Measurements from ENCODE around the gene AP1B1. TPM values are rescaled to one million over a fixed set of nuclear protein-coding genes. Genes with fewer than 3 reads are reported as not detected.

The AP1B1 gene
- total and polyA plus RNA-seq, 2 donors (not counting 1 experiment from before 2014, with no cell fraction given): 139 to 174 TPM

GRCh38 chr22:29335656-29336055 lies 52.7 kb downstream of the AP1B1 start:
- peaks cover 10% of the 10 kb centered on the region for H3K79me2 ChIP-seq (ENCODE audit: control insufficient read depth, insufficient read depth, low read length)
- H3K9me3 Mint-ChIP-seq (ENCODE audit: insufficient read depth): no peaks in the 10 kb centered on the region
- POLR2A ChIA-PET: no interaction called here
- ATAC-seq (ENCODE audit: low read depth): no peak
- H3K36me3 ChIP-seq (replicated peaks in 1 of 2; ENCODE audit: control extremely low read depth in 1 of 2, control insufficient read depth in 1 of 2, extremely low read depth in 1 of 2, insufficient read depth in 2 of 2, low read length in 1 of 2): peaks cover 2 to 93% of the 10 kb centered on the region in 2 experiments
- H4K20me1 ChIP-seq (ENCODE audit: control insufficient read depth, insufficient read depth, low read length, poor library complexity, severe bottlenecking): peaks cover 77% of the 10 kb centered on the region
- intact Hi-C loops (cut with micrococcal nuclease): no loop called here
- TF ChIP-seq CTCF (IDR thresholded peaks at IDR 0.05) (no peak), EZH2 (IDR thresholded peaks at IDR 0.05; ENCODE audit: borderline replicate concordance, insufficient read depth, low read depth, low read length, poor library complexity, severe bottlenecking) (no peak)
- no peak overlapping the region for H2AFZ ChIP-seq (ENCODE audit: insufficient read depth, low read depth, low read length, poor library complexity, severe bottlenecking)
- DNase-seq: no peak
- no peaks in the 10 kb centered on the region for H3K4me1 Mint-ChIP-seq
- H3K4me1 ChIP-seq (ENCODE audit: control insufficient read depth in 2 of 2, insufficient read depth in 2 of 2, low read length in 2 of 2): no peaks in the 10 kb centered on the region
- WGBS (ENCODE audit: insufficient coverage): 97% methylated on average over 11 of the region's 11 CpGs
- peak overlapping the region; percentile 17 for H3K27ac Mint-ChIP-seq
- no peaks in the 10 kb centered on the region for H3K27me3 Mint-ChIP-seq
- H3K9ac ChIP-seq (ENCODE audit: low read length): no peak overlapping the region
- CTCF ChIA-PET: no interaction called here
- H3K4me2 ChIP-seq (replicated peaks; ENCODE audit: low read depth, low read length, poor library complexity, severe bottlenecking): no peak overlapping the region
- no peaks in the 10 kb centered on the region for H3K27me3 ChIP-seq (replicated peaks in 1 of 4; ENCODE audit: control extremely low read depth in 1 of 4, control insufficient read depth in 3 of 4, insufficient read depth in 4 of 4, low read length in 3 of 4)
- no peak overlapping the region for H3K4me3 ChIP-seq (ENCODE audit: control extremely low read depth in 1 of 5, extremely low read depth in 1 of 5, insufficient read depth in 1 of 5, low read depth in 2 of 5, low read length in 4 of 5)
- H3K27ac ChIP-seq (ENCODE audit: low read length in 2 of 2): no peak overlapping the region
- H3K4me3 Mint-ChIP-seq: no peak overlapping the region
- no peaks in the 10 kb centered on the region for H3K9me3 ChIP-seq (ENCODE audit: control extremely low read depth in 1 of 3, control insufficient read depth in 2 of 3, insufficient read depth in 1 of 3, low read length in 2 of 3)

GRCh38 chr22:29334696-29335344 lies 53.5 kb downstream of the AP1B1 start:
- no peaks in the 10 kb centered on the region for H3K27me3 Mint-ChIP-seq
- 94% methylated on average over 10 of the region's 12 CpGs for WGBS (ENCODE audit: insufficient coverage)
- no peak overlapping the region for H3K4me2 ChIP-seq (replicated peaks; ENCODE audit: low read depth, low read length, poor library complexity, severe bottlenecking)
- H4K20me1 ChIP-seq (ENCODE audit: control insufficient read depth, insufficient read depth, low read length, poor library complexity, severe bottlenecking): peaks cover 74% of the 10 kb centered on the region
- no peaks in the 10 kb centered on the region for H3K9me3 Mint-ChIP-seq (ENCODE audit: insufficient read depth)
- no peaks in the 10 kb centered on the region for H3K4me1 ChIP-seq (ENCODE audit: control insufficient read depth in 2 of 2, insufficient read depth in 2 of 2, low read length in 2 of 2)
- H3K4me3 ChIP-seq (ENCODE audit: control extremely low read depth in 1 of 5, extremely low read depth in 1 of 5, insufficient read depth in 1 of 5, low read depth in 2 of 5, low read length in 4 of 5): no peak overlapping the region
- TF ChIP-seq EZH2 (IDR thresholded peaks at IDR 0.05; ENCODE audit: borderline replicate concordance, insufficient read depth, low read depth, low read length, poor library complexity, severe bottlenecking) (no peak), CTCF (IDR thresholded peaks at IDR 0.05) (no peak)
- no peak overlapping the region for H3K27ac Mint-ChIP-seq
- ChIA-PET CTCF (interaction anchor here (0.9 kb wide), 1 partner anchor 12 kb away, joined by 3 read pairs; no protein-coding TSS in a partner anchor), POLR2A (no interaction called here)
- no peaks in the 10 kb centered on the region for H3K27me3 ChIP-seq (replicated peaks in 1 of 4; ENCODE audit: control extremely low read depth in 1 of 4, control insufficient read depth in 3 of 4, insufficient read depth in 4 of 4, low read length in 3 of 4)
- H3K36me3 ChIP-seq (replicated peaks in 1 of 2; ENCODE audit: control extremely low read depth in 1 of 2, control insufficient read depth in 1 of 2, extremely low read depth in 1 of 2, insufficient read depth in 2 of 2, low read length in 1 of 2): peaks cover 2 to 92% of the 10 kb centered on the region in 2 experiments
- H3K4me1 Mint-ChIP-seq: no peaks in the 10 kb centered on the region
- H3K9me3 ChIP-seq (ENCODE audit: control extremely low read depth in 1 of 3, control insufficient read depth in 2 of 3, insufficient read depth in 1 of 3, low read length in 2 of 3): no peaks in the 10 kb centered on the region
- DNase-seq (no peak), ATAC-seq (ENCODE audit: low read depth) (no peak)
- no peak overlapping the region for H3K27ac ChIP-seq (ENCODE audit: low read length in 2 of 2)
- intact Hi-C loops (cut with micrococcal nuclease): no loop called here
- H3K79me2 ChIP-seq (ENCODE audit: control insufficient read depth, insufficient read depth, low read length): peaks cover 10% of the 10 kb centered on the region
- no peak overlapping the region for H3K9ac ChIP-seq (ENCODE audit: low read length)
- no peak overlapping the region for H3K4me3 Mint-ChIP-seq
- H2AFZ ChIP-seq (ENCODE audit: insufficient read depth, low read depth, low read length, poor library complexity, severe bottlenecking): no peak overlapping the region

All from B cell (primary cell).